G401.6 (cell line): ENCODE results near the gene VRK2.

ENCODE experiments used
- FAIRE-seq: peaks from 2 replicates; lab custom pipeline; 2012; peaks lifted over from hg19 to GRCh38; lab: Jason Lieb, UNC

The VRK2 gene

DNA sequence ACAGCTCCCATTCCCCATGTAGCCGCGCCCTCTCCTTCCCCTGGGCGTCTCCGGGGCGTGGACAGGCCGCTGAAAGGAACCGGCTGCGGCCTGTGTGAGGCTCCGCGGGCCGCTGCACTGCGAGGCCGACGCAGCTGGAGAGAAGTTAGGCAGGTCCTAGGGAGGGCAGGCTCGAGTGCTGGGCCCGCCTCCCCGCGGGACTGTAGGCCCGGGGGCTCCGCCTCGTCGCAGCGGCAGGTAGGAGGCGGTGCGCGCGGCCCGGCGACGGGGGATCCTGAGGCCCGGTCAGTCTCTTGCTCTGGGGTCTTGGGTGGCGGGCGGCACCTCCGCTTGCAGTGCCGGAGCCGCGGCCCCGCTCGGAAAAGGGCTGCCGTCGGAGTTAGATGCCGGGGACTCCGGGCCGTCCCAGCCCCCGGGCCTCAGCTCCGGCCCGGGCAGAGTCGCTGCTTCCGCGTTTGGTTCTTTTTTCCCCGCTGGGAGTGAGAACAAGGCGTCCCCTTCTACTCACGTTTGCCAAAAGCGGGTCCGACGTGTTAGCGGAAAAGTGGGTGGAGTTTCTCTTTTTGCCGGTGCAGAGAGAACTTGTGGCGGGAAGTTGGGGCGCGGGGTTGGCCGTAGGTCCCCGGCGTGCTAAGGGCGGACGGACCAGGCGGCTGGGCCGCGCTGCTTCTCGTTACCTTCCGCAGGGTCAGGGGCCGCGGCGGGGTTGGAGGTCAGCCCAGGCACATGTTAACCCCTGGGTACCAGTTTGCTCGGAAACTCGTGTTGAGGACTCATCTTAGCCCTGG lies at the start of gene VRK2:
TSS of gene VRK2 (plus strand) at position 222 of the 788 bp plus-strand sequence. CDS start 2,026 bp downstream, outside the sequence.
- FAIRE-seq = peak; percentile 94

DNA sequence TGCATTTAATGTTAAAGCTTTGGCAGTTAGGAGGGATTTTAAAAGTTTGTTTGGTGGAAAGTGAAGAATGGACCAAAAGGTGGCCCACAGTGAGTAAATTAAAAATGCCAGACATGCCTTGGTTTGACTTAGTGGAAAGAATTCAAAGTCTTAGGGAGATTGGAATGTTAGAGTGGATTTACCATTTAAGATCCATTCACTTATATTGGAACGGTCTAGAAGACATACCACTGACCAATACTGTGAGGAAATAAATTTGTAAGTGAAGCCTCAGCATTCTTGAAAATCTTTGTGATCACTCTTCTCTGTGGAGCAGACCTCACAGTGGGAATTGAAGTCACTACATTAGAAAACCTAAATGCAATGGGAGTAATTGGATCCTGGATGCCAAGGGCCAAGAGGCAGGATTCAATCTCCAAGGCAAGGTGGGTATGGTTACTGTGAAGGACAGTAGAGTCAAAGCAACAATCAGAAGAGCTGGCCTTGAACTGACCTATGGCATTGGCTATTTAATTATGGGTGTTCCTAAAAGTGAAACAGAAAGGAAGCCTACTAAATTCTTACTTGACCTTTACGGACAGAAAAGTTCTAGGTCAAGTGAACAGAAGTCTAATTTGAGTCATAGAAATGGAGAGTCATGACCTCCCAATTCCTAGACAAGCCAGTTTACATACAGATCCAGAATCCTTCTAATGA lies 40.2 kb upstream of the VRK2 start:
- FAIRE-seq = no peak

DNA sequence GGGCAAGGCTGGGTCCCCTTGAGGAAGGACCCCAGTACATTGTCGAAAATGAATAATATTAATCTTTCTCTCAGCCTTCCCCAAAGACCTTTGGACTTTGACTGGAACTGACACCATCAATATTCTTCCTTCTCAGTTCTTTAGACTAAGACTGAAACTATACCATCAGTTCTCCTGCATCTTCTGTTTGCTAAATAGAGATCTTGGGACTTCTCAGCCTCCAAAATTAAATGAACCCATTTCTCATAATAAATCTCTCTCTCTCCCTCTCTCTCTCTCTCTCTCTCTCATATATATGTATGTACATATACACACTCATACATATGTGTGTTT lies 39.7 kb upstream of the VRK2 start:
- no peak for FAIRE-seq

DNA sequence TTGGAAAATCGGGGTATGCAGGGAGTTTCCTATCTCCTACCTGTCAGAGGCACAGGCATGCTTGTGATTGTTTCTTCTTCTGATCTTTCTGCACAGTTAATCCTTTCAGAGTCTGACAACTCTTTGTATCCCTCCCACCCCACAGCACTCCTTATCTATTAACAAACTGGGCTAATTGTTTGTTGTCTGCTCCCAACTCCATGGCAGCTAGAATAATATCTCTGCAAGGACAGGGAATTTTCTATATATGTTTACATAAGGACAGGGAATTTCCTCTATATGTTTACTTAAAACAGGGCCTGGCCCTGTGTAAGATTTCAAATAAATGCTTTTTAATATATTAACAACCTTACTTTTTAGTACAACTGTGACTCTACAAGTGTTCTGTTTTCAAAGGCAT lies 36.0 kb upstream of the VRK2 start:
- no peak for FAIRE-seq

DNA sequence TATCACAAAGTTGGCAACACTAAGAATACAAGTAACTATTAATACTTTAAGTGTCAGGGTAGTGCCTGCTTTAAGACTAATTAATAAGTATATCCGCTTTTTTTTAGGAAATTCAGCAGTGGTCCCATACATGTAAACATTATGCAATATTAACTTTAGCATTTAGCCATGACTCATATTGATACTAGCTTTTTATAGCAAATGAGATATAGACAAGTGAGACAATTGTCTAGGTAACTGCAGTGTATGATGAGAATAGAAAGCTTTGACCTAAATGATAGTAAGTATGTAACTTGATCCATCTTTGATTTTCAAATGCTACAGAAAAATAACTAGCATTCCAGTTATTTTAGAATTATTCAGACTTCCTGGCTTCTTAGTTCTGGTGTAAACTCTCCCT lies 27.4 kb upstream of the VRK2 start:
- FAIRE-seq = no peak

DNA sequence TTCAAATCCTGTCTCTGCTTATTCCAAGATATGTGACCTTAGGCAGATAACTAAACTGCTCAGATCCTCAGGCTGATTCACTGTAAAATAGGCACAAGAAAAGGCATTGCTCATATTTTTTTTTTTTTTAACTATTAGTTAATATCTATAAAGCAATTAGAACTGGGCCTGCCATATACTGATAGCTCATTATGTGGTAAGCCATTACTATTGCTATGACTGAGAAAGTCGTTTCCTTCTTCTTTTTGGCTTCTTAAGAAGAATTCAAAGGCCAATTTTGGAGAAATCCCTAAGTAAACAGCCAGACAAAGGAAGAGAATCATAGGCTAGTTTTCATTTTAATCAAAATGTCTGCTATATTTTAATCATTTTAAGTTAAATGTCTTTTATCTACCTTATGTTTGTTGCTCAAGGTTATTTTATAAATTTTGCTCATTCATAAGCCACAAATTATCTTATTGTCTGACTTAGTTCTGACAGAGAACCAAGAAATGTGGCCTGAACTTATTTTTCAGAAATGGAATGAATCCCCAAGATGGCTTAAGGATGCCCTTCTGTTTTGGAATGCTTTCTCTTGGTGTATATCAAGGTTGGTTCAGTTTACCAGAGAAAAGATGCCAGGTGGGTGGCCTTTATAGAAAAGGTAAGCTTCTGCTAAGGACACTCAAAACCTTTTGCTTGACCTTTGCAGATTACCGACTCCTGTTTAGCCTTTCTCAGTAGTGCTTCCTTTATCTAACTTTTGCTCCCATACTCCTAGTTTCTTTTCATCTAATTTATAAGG lies 21.3 kb upstream of the VRK2 start:
- no peak for FAIRE-seq

DNA sequence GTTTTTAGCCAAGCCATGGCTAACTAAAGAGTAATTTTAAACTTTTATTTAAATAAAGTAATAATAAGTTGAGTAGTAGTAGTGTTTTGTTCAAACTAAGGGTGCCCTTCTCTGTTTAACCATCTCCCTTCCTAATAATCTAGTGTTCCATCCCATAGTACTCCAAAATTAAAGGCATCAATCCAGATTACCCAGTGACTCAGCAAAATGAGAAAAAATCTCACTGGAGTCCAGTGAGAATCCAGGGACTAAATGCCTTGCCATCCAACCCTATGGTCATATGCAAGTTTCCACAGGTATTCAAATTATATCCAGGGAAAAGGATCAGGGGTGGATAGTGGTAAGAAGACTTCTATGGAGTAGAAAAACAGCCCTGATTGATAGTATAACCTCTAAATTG lies 19.6 kb upstream of the VRK2 start:
- no peak for FAIRE-seq

DNA sequence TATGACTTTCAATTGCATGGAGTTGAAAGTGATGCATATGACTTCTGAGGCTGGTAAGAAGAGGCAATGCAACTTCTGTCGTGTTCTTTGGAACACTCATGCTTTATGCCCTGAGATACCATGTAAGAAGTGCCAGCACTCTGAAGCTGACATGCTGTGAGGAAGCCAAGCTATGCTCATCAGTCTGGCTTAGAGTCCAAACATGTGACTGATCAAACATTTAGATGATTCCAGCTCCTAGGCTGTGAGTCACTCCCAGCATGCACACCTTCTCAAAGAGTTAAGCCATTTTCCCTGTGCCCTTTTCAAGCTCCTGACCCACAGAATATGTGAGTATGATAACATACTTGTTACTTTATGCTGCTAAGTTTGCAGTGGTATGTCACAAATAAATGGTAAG lies 15.8 kb upstream of the VRK2 start:
- no peak for FAIRE-seq

DNA sequence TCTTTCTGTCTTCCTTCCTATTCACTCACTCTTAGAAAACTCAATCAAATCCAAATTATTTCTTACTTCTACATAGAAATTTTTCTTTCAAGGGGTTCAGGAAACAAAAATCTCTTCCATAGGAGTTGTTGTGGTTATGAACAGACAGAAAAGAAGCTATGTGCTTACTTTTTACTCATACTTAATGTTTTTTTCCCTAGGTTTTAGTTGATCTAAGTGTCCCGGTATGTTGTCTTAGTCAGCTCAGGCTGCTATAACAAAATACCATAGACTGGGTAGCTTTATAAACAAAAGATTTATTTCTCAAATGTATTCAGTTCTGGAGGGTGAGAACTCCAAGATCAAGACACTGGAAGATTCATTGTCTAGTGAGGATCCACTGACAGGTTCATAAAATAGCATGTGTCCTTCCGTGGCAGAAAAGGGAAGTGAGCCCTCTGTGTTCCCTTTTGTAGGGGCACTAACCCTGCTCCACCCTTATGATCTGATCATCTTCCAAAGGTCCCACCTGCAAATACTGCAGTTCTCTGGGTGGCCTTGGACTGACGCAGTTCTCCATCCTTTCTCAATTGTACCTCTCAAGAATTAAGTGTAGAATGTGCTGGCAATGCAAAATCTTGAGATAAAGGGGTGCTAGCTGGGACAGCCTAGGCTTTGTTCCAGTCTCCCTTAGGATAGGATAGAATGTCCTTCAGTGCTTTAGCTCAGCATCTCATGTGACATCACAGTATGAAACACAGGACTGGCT lies 14.4 kb upstream of the VRK2 start:
- FAIRE-seq = no peak

DNA sequence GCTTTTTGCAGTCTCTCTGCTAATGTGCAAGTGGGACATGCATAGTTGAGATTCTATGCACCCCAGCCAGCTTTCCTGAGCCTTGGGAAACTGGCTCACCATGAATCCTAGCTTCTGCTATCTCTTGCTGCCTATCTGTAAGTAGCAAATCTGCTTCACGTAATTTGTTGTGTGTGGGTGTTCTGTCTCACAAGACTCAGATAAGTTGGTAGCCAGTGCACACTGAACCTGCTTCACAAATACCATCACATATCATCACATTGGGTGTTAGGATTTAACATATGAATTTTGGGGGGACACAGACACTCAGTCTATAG lies 13.9 kb upstream of the VRK2 start:
- FAIRE-seq = no peak

DNA sequence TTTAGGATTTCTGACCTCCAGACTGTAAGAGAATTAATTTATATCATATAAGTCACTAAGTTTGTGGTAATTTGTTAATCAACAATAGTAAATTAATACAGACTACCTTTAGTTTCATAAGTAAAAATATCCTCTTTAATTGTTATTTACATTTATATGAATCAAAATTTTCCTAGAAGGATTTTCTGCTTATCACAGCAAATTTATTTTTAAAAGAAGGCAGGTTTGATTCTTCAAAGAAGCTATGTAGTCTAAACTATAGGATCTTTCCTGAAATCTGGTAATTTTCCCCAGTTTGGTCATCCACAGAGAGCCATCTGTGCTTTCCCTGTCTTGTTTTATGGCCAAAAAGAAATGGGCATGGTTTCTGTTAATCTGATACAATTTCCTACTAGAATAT lies 13.1 kb upstream of the VRK2 start:
- FAIRE-seq = no peak

DNA sequence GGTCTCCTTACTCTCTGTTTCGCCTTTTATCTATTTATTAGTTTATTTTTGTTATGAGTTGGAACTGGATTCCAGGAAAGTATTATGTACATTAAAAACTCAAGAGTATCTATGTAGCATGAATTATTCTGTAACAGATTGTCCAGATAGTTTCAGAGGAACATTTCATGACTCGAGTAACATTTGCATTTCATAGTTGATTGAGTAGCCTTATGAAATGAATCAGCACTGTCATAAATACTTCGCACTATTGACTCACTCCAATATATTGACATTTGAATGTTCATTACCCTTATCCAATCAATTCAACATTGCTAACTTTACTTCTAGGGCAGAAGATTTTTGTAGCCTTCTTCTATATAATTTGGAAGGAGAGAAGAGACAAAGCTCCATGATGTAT lies 11.3 kb upstream of the VRK2 start:
- FAIRE-seq = no peak

DNA sequence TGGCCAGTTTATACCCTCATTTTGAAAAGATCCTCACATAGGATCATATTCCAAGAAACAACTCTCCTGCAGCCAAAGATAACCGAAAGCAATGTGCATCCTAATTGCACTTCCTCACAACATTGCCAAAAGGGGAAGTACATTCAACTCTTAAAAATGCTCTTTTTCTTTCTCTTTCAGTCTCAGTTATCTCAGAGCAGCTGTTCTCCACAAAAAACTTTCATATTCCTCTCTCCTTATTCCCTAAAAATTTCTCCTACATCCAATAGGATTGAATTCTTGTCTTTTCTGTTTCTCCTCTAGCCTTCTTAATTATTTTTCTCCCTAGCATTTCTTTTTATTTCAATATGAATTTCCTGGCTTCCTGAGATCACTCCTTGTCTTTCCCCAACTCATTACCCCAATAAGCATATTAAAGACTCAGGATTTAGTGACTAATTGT lies 7.4 kb upstream of the VRK2 start:
- FAIRE-seq = no peak

DNA sequence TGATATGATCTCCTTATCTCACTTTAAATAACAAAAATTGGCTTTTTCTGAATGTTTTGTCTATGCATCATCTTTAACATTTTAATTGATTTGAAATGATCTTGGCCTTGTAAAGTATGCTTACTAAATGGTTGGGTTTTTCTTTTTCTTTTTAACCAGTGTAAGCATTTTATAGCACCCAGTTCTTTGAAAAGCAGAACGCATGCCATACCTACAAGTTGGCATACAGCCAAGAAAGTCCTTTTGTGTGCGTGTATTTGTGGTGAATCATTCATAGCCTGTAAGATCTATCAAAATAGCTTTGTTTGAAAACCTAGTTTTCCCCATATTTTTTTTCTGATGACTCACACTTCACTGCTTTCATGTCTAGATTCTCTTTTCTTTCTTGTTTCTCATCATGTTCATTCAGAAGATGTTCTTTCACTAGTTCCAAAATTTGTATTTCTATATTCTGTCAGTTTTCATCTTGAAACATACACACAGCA lies 4.1 kb upstream of the VRK2 start:
- no peak for FAIRE-seq

DNA sequence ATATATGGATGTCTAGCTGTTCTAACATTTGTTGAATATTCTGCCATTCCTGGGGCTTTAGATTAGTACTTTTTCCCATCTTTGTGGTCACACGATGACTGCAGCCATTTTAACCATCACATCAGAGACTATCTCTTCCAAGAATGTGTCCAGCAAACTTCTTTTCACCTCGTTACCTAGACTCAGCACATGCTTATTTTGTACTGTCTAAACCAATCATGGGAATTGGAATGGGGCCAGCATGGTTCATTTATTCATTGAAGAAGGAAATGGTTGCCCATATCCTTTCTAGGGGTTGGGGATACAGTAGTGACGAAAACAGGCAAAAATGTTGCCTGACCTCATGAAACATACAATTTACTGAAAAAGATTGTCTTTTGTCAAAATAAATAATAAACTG lies 2.5 kb upstream of the VRK2 start:
- FAIRE-seq = no peak

DNA sequence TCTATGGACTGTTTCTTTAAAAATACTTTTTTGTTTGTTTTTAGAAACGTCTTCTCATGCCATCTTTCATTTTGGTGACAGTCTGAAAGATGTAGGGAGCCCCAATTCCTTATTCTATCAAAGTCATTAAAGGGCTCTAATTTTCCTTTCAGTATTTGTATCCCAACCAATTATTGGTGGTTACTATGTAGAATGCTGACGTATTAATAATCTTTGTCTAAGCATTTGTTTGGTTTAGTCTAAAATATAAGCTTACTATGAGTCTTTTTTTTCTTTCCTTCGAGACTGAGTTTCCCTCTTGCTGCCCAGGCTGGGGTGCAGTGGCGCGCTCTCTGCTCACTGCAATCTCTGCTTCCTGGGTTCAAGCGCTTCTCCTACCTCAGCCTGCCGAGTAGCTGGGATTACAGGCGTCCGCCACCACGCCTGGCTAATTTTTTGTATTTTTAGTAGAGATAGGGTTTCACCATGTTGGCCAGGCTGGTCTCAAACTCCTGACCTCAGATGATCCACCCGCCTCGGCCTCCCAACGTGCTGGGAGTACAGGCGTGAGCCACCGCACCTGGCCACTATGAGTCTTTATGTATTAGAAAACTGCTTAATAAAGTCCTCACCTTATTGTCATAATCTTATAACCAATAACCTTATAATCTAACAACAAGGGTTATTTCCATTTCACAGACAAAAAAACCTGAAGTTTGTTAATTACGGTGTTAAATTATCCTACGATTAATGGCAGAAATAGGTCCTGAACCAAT lies 849 bp upstream of the VRK2 start:
- no peak for FAIRE-seq

DNA sequence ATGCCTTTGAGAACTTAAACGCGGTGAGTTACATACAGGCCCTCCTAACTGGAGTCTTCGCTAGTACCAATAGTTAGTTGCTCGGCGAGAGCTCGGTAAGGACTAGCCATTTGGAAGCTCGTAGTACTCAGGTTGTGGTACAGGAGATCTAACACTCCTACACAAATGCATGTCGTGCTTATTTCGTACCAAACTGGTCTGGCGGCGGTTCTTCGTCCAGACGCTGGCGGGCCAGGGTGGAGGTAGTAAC lies 346 bp upstream of the VRK2 start:
- no peak for FAIRE-seq

DNA sequence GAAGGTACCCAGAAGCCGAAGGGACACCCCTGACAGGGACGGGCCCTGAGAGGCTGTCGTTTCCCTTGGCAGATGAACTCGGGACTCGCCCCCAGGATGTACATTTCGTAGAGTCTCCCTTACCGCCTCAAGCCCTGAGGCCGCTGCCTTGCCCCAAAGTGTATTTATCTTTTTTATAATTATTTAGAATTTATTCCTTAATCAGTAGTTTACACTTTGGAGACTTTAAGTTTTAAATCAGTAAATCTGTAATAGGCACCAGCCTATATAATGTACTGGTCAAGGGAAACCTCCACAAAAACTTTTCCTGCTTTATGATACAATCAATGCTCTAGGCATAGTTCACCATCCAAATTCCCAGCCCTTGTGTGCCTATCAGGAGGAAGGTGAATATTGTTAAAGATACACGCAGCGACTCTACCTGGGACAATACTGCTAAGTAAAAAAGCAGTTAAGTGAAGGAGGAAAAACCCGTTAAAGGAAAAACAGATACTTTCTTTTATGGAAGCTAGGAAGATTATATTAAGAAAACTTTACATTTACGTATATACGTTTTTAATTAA lies 848 bp downstream of the VRK2 start:
- FAIRE-seq = no peak

DNA sequence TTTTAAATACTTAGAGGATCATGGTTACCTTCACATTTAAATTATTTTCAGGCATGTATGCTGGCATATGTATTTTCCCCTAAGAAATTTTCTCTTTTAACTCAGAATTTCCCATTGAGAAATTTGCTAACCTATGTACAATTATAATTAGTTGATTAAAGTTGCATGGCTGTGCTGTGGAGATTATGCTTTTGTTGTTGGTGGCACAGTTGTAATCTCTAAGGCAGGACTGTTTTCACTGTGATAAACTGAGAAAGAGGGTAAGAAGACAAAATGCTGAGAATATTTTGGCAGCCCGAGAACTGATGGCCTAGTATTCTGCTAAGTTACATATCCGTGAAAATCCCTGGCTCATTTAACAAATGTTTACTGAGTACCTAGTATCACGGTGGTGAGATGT lies 1.4 kb downstream of the VRK2 start:
- FAIRE-seq = no peak

DNA sequence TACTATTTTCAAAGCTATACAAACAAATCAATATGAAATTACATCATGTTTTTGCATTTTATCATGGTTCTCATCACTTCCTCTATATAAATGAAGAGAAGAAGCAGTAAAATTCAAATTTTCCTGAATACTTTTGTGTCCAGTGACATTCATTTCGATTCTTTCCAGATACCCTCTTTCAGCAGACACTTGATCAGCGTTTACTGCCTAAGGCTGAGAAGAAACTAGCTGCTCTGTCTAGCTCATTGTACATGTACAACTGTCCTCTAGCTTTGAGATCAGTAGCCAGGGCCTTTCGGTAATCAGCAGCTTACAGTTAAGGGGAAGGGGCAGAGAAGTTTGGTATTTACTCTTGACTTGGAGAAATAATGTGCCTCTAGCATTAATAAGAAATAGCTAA lies 4.8 kb downstream of the VRK2 start:
- FAIRE-seq = peak; percentile 6

DNA sequence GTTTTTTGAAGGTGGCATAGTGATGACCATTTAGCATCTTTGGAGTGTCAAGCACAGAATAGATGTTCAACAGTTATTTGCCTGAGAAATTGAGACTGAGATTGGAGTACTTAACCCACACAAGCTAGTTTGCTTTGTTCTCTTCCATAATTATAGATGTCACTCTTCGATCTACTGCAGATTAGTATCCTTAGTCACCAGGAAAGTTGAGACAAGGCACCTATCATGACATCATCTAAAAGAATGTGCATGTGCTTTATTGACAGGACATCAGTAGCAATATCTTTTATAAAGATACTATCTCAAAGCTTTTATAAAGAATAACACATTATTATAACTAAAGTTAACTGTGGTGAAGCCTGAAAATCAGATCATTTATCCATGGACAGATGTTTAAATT lies 6.4 kb downstream of the VRK2 start:
- FAIRE-seq = no peak

DNA sequence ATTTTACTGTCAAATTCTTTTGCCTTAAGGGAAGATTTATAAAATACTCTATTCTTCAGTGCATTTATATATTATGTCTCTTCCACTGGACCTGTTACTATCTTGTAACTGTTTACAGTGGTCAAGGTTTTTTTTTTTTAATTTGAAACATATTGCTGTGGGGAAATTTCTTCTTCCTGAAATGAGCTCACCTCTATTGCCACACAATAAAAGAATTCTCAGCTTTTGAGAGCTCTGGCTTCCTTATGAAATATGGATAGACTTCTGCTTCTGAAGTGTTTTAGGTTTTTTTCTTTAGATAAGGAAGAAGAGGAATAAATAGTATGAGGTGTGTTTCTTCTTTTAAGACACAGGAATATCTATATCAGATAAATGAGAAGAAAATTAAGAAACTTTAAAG lies 7.7 kb downstream of the VRK2 start:
- peak; percentile 62 for FAIRE-seq
